ENCODE results near the gene CD274. TPM values are rescaled to one million over a fixed set of nuclear protein-coding genes. Genes with fewer than 3 reads are reported as not detected.

The CD274 gene
- polyA plus RNA-seq, 1 experiment = 3.8 TPM

- no peak overlapping the region for H3K4me3 ChIP-seq (ENCODE audit: low read depth, low read length)
- H3K27me3 ChIP-seq (ENCODE audit: control insufficient read depth, insufficient read depth, low read length) = no peaks in the 10 kb centered on the region
- POLR2A ChIA-PET = no interaction called here
- H3K36me3 ChIP-seq (ENCODE audit: control insufficient read depth, insufficient read depth, low read length) = peaks cover 2% of the 10 kb centered on the region; the same call in 1 of the 2 replicates
- DNase-seq (ENCODE audit: low read depth) = no peak
- CTCF ChIA-PET = interaction anchor here (0.7 to 1.7 kb wide), 3 partner anchors 13 to 52 kb away, joined by 3 to 4 read pairs (median 3); no protein-coding TSS in a partner anchor
- no peak for TF ChIP-seq CTCF (IDR thresholded peaks at IDR 0.05; ENCODE audit: insufficient read depth, low read depth, low read length)
Measured at GRCh38 chr9:5512658-5513452, 62.5 kb downstream of the CD274 start.

- no peak overlapping the region for H3K4me3 ChIP-seq (ENCODE audit: low read depth, low read length)
Measured at GRCh38 chr9:5513966-5514616, 63.7 kb downstream of the CD274 start.

GRCh38 chr9:5514617-5515260 is 64.4 kb downstream of the CD274 start:
- Histone ChIP-seq H3K27me3 (ENCODE audit: control insufficient read depth, insufficient read depth, low read length) (no peaks in the 10 kb centered on the region), H3K4me3 (ENCODE audit: low read depth, low read length) (no peak overlapping the region), H3K36me3 (ENCODE audit: control insufficient read depth, insufficient read depth, low read length) (peaks cover 2% of the 10 kb centered on the region; the same call in 1 of the 2 replicates)
- TF ChIP-seq CTCF (IDR thresholded peaks at IDR 0.05; ENCODE audit: insufficient read depth, low read depth, low read length) = no peak
- ChIA-PET CTCF (interaction anchor here (0.9 to 1.1 kb wide), 2 partner anchors 64 kb away, joined by 3 read pairs; partner anchors contain the start of gene CD274), POLR2A (no interaction called here)
- DNase-seq (ENCODE audit: low read depth) = no peak

More at GRCh38 chr9:5513966-5514616, 63.7 kb downstream of the CD274 start:
- Histone ChIP-seq H3K36me3 (ENCODE audit: control insufficient read depth, insufficient read depth, low read length) (peaks cover 2% of the 10 kb centered on the region; the same call in 1 of the 2 replicates), H3K27me3 (ENCODE audit: control insufficient read depth, insufficient read depth, low read length) (no peaks in the 10 kb centered on the region)
- POLR2A ChIA-PET = no interaction called here
- DNase-seq (ENCODE audit: low read depth) = no peak
- CTCF ChIA-PET = interaction anchor here (1.1 kb wide), 1 partner anchor 64 kb away, joined by 3 read pairs; no protein-coding TSS in a partner anchor
- TF ChIP-seq CTCF (IDR thresholded peaks at IDR 0.05; ENCODE audit: insufficient read depth, low read depth, low read length) = no peak

- DNase-seq (ENCODE audit: low read depth) = no peak
- CTCF ChIA-PET = interaction anchor here (0.9 kb wide), 1 partner anchor 65 kb away, joined by 3 read pairs; the partner anchor contains the start of gene CD274
Measured at GRCh38 chr9:5515261-5515650, 64.9 kb downstream of the CD274 start.

More at GRCh38 chr9:5515261-5515650, 64.9 kb downstream of the CD274 start:
- POLR2A ChIA-PET = no interaction called here
- Histone ChIP-seq H3K36me3 (ENCODE audit: control insufficient read depth, insufficient read depth, low read length) (peaks cover 2% of the 10 kb centered on the region; the same call in 1 of the 2 replicates), H3K27me3 (ENCODE audit: control insufficient read depth, insufficient read depth, low read length) (no peaks in the 10 kb centered on the region), H3K4me3 (ENCODE audit: low read depth, low read length) (no peak overlapping the region)
- TF ChIP-seq CTCF (IDR thresholded peaks at IDR 0.05; ENCODE audit: insufficient read depth, low read depth, low read length) = no peak
